ENCODE measurements around the gene CHL1.

The CHL1 gene

DNA sequence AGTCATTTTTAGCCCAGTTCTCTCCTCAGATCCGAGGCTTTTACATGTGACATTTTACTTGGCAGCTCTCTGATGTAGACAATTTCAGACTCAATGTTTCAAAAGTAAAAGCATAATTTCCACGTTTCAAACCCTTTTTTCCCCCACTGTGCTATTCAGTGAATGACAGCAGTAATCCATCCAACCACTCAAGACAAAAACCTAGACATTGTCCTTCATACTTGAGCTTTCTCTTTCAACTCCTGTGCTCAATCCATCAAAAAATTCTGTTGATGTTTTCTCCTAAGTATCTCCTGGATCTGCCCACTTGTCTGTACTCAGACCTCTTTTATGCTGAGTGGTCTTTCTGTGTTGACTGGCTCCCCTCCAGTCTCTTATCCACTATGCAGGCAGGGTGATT is 214.7 kb downstream of the CHL1 start:
- no peak for DNase-seq (ENCODE audit: low spot score)

DNA sequence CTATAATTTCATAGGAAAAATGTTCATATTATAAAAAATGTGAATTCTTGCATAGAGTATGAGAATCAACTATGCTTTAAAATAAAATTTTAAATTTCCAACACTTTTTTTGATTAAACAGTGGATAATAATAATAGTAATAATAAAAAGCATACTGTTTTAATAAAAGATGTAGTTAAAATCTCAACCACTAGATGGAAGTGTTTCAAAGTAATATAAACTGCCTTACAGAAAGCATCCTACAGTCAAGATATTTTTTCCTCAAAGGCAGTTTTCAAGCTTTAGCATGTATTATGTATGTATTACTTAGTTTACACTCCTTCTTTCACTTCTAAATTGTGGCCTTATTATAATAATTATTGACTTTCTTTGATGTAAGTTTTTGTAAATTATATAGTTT is 217.5 kb downstream of the CHL1 start:
- DNase-seq (ENCODE audit: low spot score): no peak

DNA sequence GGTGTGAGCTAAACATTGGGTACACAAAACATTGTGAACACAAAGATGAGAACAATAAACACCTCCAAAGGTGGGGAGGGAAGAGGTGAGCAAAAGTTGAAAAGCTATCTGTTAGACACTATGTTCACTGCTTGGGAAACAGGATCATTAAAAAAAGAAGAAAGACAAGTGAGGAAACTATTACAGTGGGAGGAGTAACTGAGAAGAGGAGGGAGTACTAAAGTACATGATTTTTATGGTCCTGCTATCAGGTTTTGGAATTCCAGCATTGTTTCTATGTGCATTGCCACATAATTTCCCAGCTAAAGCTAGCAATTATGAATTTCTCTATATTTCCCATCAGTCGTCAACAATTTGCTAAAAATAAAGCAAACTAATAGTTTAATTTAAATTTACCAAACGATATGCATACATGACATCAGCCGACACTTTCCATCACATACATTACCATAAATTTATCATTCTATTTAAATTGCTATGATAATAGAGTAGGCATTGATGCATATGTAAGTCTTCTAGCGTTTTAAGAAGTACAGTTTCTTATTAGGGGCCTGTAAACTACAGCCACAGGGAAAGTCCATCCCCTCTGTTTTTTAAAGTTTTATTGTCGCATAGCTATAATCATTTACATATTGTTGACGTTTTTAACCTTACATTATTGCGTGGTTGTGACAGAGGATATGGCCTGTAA is 221.8 kb downstream of the CHL1 start:
- no peak for DNase-seq (ENCODE audit: low spot score)

DNA sequence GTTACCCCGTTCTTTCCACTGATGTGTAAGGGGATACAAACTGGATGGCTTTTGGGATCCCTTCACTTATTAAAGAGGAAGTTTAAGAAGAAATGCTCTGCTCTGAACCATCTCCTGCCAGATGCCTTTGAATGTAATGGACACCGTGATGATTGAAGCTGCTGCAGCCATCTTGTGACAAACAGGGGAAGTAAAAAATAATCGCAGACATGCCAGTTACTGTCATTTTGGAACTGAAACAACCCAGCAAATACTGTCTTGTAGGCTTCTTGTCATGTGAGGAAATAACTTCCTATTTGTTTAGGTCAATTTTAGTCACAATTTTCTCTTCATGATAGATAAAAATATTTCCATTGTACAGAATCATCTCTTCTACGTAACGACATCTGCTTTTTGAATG is 224.0 kb downstream of the CHL1 start:
- no peak for DNase-seq (ENCODE audit: low spot score)

DNA sequence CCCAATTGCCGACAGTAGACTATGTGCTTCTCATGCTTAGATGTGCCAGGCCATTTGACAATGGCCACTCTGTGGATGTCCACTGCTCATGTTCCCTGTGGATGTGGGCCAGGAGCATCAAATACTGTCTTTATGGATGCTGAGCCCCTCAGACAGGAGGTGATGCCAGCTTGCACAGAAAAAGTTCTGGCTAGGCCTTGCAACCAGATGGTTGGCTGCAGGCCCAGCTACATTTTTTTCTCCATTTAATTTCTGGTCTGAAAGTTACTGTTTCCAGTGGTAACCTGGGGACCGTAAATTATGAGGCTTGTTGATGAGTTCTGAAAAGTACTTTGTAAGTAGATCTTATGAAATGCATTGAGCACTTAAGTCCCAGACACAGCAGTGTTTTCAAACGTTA is 228.5 kb downstream of the CHL1 start:
- peak; percentile 63 for DNase-seq (ENCODE audit: low spot score)

DNA sequence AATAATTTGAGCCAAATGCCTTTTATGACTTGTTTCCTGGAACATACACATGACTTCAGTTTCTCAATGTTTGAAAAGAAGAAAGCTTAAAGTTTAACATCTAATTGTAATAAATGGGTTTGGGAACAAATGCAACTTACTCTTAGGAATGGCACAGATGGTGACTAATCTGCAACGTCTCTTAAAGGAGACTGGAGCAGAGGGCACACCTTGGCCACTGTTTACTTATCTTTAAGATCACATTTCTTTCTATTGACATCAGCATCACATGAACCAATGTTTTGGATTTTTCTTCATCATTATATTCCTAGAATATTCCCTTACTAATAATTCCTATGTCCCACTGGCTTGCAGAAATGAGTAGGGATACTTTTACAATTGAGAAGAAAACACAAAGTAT is 229.5 kb downstream of the CHL1 start:
- DNase-seq (ENCODE audit: low spot score): no peak

DNA sequence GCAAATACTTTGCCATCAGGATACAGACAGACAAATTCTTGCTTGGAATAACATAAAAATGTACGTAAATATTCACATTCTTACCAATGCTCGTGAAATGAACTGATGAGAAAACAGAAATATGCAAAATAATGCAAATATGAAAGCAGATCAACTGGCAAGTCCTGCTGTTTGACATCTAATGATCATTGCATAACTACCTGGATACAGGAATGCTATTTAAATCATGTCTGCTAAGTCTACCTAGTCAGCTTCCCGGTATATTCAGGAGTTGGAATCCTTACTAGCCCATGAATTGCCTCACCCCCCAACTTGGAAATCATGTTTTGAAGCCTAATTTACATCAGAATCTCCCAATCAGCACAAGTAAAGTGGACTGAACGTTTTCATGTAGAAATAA is 230.6 kb downstream of the CHL1 start:
- no peak for DNase-seq (ENCODE audit: low spot score)

DNA sequence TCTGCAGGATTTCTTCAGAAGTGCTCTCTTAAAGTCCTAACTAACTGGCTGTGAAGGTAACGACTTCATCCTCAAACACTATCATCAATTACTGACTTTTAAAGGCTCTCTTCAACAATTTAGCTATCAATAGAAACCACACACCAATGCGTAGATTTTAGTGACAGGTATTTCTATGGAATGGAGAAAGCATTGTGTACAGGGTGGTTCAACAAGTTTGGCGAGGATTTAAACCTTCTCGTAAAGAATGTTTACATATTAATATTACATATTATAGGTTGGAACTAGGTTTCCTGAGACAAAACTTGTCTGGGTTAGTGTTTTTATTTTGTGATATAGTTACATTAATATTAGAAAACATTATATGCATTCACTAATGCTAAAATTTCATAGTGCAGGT is 233.6 kb downstream of the CHL1 start:
- DNase-seq (ENCODE audit: low spot score): no peak

DNA sequence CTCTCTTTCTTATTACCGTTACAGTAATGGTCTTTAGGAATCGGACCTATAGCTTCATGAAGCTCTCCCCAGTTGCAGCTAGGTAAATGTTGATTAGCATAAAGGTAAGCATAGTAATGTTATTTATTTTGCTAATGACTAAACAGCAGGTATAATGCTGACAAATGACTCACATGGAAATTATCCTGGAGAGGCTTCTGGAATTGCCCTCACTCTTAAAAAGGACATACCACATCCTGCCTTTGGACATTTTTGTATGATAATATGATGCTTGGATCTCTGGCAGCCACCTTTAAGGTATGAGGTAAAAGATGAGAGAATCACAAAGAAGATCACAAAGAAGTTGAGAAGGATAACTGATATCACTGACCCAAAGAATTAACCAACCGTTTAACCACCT is 238.6 kb downstream of the CHL1 start:
- DNase-seq (ENCODE audit: low spot score): no peak

DNA sequence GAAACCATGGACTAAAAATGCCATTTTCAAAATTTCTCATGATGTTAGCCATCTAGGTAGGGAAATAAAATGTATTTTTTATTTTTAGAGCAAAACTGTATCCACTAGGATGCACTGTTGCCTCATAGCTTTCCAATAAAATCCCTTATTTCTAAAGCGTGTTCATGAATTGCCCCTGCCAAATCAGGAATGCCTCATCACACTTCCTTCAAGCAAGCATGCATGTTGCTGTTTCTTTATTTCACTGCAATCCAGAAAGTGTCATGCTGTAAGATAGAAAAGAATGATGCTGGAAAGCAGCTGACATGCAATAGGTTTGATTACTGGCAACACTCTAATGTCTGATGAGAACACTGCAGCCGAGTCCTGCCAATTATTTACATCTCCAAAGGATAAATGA is 239.5 kb downstream of the CHL1 start:
- DNase-seq (ENCODE audit: low spot score): no peak

DNA sequence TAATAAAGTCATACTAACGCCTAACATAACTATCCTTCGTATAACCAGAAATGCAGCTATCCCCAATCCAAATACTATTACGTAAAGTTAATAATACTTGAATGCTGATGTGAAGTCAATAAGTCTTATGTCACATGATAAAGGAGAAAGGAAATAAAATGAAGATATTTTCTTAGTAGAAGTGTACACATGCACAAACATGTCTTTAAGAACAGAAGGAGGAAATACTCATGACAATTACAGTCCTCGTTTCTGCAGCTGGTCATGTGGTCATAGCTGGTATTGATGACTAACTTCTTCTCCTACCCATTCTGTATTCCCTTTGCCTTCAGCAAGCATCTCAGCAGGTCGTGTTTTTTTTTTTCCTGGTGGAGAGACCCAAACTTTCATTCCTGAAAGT is 244.3 kb downstream of the CHL1 start:
- no peak for DNase-seq (ENCODE audit: low spot score)

DNA sequence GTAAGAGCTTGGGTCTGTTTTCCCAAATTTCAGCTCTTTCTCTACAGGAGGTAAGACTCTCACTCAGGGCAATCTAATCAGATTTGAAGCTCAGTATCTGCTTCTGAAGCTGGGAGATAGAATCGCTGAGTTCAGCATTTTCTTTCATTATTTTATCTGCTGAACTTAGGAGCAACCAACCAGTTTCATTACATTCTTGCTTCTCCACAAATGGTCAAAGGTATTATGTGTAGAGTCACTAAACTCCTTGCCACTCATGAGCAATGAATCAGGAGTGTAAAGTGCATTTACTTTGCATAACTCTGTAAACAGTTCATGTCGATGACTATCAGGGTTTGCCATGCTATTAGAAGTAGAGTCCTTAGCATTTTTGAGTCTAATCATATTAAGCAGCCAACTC is 249.4 kb downstream of the CHL1 start:
- no peak for DNase-seq (ENCODE audit: low spot score)

DNA sequence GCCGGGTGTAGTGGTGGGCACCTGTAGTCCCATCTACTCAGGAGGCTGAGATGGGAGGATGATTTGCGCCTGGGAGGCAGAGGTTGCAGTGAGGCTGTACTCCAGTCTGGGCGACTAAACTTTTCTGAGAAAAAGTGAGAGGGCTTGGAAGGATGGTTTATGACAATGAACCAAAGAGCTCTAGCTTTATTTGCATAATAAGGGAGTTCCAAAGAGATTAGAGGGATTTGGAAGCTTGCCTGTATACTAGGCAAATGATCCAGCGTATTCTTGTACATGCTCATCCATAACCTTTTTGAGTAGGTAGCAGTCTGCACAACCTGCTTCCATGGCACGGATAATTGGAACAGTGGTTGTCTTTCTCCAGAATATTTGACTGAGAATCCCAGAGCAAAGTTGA is 251.1 kb downstream of the CHL1 start:
- DNase-seq (ENCODE audit: low spot score): no peak

DNA sequence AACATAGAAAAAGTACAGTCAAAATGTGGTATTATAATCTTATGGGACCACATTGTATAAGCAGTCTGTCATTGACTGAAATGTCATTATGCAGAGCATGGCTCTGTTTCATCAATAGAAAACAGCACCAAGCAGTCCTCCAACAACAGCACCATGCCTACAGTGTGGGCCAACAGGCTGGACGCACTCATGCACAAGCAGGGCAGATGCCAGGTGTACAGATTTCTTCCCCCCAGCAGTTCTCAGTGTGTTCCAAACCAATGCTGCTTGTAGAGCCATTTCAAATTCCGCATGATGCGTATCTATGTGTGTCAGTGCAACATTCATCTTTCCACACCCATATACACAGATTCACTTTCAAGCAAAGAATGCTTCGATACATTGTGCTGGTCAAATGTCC is 253.1 kb downstream of the CHL1 start:
- DNase-seq (ENCODE audit: low spot score): no peak

DNA sequence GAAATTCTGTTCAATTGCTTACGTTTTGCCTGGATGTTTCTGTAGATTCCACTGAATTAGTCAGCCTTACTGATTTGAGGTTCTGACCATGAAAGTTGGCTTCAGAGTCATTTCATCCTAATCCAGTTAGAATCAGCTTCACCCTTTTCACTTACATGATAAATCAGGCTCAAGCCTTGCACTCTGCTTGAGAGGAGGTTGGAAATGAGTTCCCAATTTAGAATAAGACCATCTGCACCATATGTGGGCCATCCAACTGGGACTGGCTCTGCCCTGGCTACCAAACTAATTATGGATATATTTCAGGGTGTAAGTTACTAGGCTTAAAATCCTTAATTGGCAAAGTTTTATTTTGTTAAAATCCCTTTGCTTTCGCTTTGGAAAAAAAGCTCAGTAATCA is 255.7 kb downstream of the CHL1 start:
- DNase-seq (ENCODE audit: low spot score): no peak

DNA sequence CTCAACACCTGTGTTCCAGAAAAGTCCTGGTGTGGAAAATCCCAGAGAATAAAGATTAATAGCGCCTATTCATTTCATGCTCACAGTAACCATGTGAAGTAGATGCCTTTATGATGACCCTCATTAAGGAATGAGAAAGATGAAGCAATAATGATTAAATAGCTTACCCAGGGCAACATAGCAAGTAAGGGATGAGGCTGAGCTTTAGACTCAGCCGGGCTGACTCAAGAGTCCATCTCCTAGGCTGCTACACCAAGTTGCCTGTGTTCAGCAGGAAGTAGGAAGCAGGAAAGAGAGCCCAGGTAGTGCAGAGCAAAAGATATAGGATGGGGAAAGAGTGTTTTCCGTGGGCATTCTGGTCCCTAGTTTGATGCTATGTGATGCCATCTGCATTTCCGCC is 256.5 kb downstream of the CHL1 start:
- no peak for DNase-seq (ENCODE audit: low spot score)

DNA sequence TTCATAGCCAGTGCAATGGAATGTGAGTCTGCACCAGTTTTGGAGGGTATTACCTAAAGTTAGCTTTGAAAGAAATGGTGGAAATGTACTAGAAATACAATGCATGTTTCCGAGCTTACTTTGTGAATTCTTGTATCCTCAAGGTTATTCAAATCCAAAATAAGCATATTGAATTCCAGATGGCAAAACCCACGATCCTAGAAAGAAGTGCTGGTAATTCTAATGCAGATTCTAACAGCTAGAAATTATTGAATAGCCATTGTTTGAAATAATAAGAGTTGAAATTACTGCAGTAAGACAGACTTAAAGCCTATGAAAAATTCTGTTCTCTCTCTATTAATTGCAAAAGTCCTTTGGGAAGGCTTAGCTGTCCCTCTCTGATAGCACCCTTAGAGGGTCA is 258.4 kb downstream of the CHL1 start:
- DNase-seq (ENCODE audit: low spot score): no peak

DNA sequence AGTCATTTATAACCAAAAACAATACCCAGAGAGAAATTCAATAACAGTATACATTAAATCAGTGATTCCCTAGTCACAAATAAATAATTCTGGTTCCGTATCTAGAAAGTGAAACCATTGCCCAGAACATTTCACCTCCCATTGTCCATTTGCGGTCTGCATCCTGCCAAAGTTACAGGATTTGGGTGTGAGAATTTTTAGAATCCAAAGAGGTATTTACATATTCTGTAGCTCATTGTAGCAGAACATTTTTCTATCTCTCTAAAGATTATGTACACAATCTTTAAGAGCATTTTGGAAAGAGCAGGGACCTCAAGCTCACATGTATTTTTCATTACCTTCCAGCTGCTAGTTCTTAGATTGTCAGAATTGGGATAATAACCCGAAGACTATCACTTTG is 261.6 kb downstream of the CHL1 start:
- DNase-seq (ENCODE audit: low spot score): no peak

DNA sequence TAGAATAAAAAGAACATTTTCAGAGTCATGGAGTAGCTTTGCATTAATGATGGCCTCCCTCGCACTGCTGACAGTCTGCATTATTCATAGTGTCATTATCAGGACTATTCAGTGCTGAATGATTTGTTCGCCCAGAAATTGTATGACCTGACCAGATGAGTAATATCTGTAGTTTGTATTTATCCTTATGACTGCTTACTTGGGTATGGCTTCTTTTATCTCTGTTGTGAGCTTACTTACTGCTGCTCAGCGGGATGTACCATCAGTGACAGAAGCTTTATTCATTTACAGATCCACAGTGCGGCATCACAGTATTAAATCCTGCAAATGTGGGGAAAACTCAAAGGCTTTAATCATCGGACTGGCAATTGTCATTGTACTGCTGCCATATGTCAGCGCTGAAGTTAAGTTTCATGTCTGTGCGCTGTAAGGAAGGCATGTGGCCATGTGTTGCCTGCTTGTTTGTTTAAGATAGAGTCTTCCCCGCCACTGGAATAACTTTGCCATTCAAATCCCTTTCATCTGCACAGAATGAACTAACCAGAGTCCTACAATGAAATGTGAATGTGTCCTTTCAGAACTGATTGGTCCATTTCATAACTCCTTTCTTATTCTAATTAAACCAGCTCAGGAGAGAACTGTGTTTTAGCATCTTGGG is 262.2 kb downstream of the CHL1 start:
- DNase-seq (ENCODE audit: low spot score): peak; percentile 38
